ENCODE data around the gene LCK. TPM values are rescaled to one million over a fixed set of nuclear protein-coding genes. Genes with fewer than 3 reads are reported as not detected.
A peak's percentile ranks its signal among the peaks of the same experiment; 100 is the strongest.

The LCK gene
- total and polyA plus RNA-seq, 2 of the 8 experiments (the other 6 are each of a cell fraction or from before 2014, with no cell fraction given) = 75.3 to 122 TPM

- Histone ChIP-seq H2BK15ac (ENCODE audit: low read length) (no peak overlapping the region), H2BK20ac (ENCODE audit: low read length) (no peak overlapping the region), H4K20me1 (replicated peaks in 1 of 2; ENCODE audit: control insufficient read depth in 1 of 2, insufficient read depth in 2 of 2, low read length in 2 of 2) (peaks cover 0 to 4% of the 10 kb centered on the region in 2 experiments), H4K8ac (ENCODE audit: extremely low read depth, insufficient read depth, low read length) (peak overlapping the region; percentile 97), H3K4me1 (replicated peaks in 1 of 4; ENCODE audit: control insufficient read depth in 3 of 4, insufficient read depth in 4 of 4, low read length in 3 of 4) (peaks cover 6 to 33% (median 19%) of the 10 kb centered on the region in 4 experiments), H3K9ac (replicated peaks in 1 of 4; ENCODE audit: extremely low read depth in 1 of 4, low read depth in 3 of 4, low read length in 3 of 4) (peak overlapping the region in 2 of 4 experiments; percentile 29 to 39; a peak in 2 of 7 replicates), H3K9me3 (ENCODE audit: insufficient read depth in 2 of 2, low read depth in 1 of 2, low read length in 1 of 2) (no peaks in the 10 kb centered on the region), H4K91ac (replicated peaks; ENCODE audit: insufficient read length, low read length) (peak overlapping the region; percentile 95), H3K4me2 (ENCODE audit: insufficient read depth in 1 of 2, low read depth in 2 of 2, low read length in 2 of 2) (peak overlapping the region; percentile 67 to 98), H4K5ac (ENCODE audit: insufficient read length, low read depth, low read length) (peak overlapping the region; percentile 81), H3K4me3 (ENCODE audit: extremely low read depth in 1 of 4, insufficient read depth in 2 of 4, low read depth in 3 of 4, low read length in 4 of 4) (peak overlapping the region; percentile 30 to 56 (median 38); a peak in 7 of 8 replicates), H3K79me2 (ENCODE audit: control insufficient read depth in 1 of 2, insufficient read depth in 2 of 2, low read length in 2 of 2) (no peaks in the 10 kb centered on the region), H2BK12ac (ENCODE audit: low read depth, low read length) (peak overlapping the region; percentile 88; the same call in 1 of the 2 replicates), H3K27me3 (replicated peaks in 1 of 4; ENCODE audit: control insufficient read depth in 3 of 4, extremely low read depth in 1 of 4, insufficient read depth in 3 of 4, low read length in 3 of 4) (no peaks in the 10 kb centered on the region), H3K23ac (ENCODE audit: insufficient read length) (no peak overlapping the region), H2BK5ac (ENCODE audit: low read depth, low read length) (peak overlapping the region; percentile 88; the same call in 1 of the 2 replicates), H3K27ac (ENCODE audit: low read depth, low read length) (0 out of 2 replicates have a peak overlapping the region, but pooled peaks have one; percentile 19), H2AFZ (ENCODE audit: low read length) (peak overlapping the region; percentile 4; the same call in 1 of the 2 replicates), H3K4ac (replicated peaks; ENCODE audit: insufficient read length, low read depth, low read length) (peak overlapping the region; percentile 7), H3K18ac (ENCODE audit: extremely low read depth, low read length) (peak overlapping the region; percentile 81; the same call in 1 of the 2 replicates), H3K56ac (replicated peaks; ENCODE audit: insufficient read length, low read depth, low read length) (peak overlapping the region; percentile 59), H3K23me2 (ENCODE audit: low read depth, low read length) (peaks cover 19% of the 10 kb centered on the region), H2AK5ac (ENCODE audit: low read depth, low read length) (no peak overlapping the region), H3K79me1 (ENCODE audit: low read depth, low read length) (no peaks in the 10 kb centered on the region; the same call in 1 of the 2 replicates), H2BK120ac (replicated peaks; ENCODE audit: low read depth, low read length) (peak overlapping the region; percentile 70), H3K14ac (ENCODE audit: insufficient read length) (no peak overlapping the region), H3K36me3 (ENCODE audit: control insufficient read depth in 2 of 4, insufficient read depth in 4 of 4, low read length in 3 of 4) (peaks cover 0 to 8% (median 2%) of the 10 kb centered on the region in 4 experiments; a peak in 3 of 8 replicates)
- TF ChIP-seq CHD2 (IDR thresholded peaks at IDR 0.05; ENCODE audit: low read length) = no peak
- TF ChIP-seq CTCF (IDR thresholded peaks at IDR 0.05; ENCODE audit: control extremely low read depth in 1 of 3, insufficient read depth in 1 of 3, low read depth in 1 of 3, low read length in 3 of 3) = no peak
- no peak for TF ChIP-seq GABPA (IDR thresholded peaks at IDR 0.05; ENCODE audit: borderline replicate concordance, insufficient read depth, low read length)
- TF ChIP-seq BRCA1 (IDR thresholded peaks at IDR 0.05; ENCODE audit: low read depth, low read length) = no peak
- TF ChIP-seq TAF1 (IDR thresholded peaks at IDR 0.05; ENCODE audit: low read depth, low read length) = 0 out of 2 replicates have a peak, but pooled peaks have one; percentile 6
- 56% methylated on average over 11 of the region's 41 CpGs; no CpG with 5 or more reads in 1 of the 2 experiments for WGBS, 2 experiments (ENCODE audit: extremely low coverage in 1 of 2, insufficient coverage in 1 of 2, insufficient read length in 1 of 2, insufficient replicate concordance in 2 of 2, low coverage in 1 of 2, low lambda C conversion rate in 2 of 2, missing lambda C conversion rate in 1 of 2)
- FAIRE-seq = no peak
- DNase-seq (ENCODE audit: low read depth in 1 of 2, low spot score in 2 of 2) = no peak
- ChIA-PET POLR2A (ENCODE audit: partially characterized antibody) (interaction anchor here (0.8 to 3.9 kb wide), 14 partner anchors 8 to 78 kb away, joined by 3 to 27 read pairs (median 6); partner anchors contain the start of genes HDAC1, IQCC, LCK and MARCKSL1), CTCF (ENCODE audit: partially characterized antibody) (interaction anchor here (0.6 to 4.3 kb wide), 7 partner anchors 8 to 60 kb away, joined by 3 to 27 read pairs (median 4); partner anchors contain the start of genes HDAC1 and LCK)
These were observed 24.4 kb downstream of the LCK start for GRCh38 chr1:32275424-32275823.
